Left ventricle myocardium inferior (tissue), 1 donor: Measurements from ENCODE around the gene CD244. TPM values are rescaled to one million over a fixed set of nuclear protein-coding genes. Genes with fewer than 3 reads are reported as not detected.

Source experiments
- DNase-seq: peaks from one replicate; pipeline ENCODE4 v3.0.0-alpha.2; 2020
- H3K27ac ChIP-seq: fragments of 200-600 bp; replicated peaks from 2 replicates; pipeline ENCODE4 v1.8.0; 2021
- H3K27me3 ChIP-seq: fragments of 200-600 bp; 2 replicates; pipeline ENCODE4 v1.8.0; 2021; ENCODE audit warnings: low read depth
- H3K36me3 ChIP-seq: fragments of 200-600 bp; 2 replicates; pipeline ENCODE4 v1.8.0; 2021
- H3K4me1 ChIP-seq: fragments of 200-600 bp; 2 replicates; pipeline ENCODE4 v1.8.0; 2021
- H3K4me3 ChIP-seq: fragments of 200-600 bp; 2 replicates; pipeline ENCODE4 v1.8.0; 2021; ENCODE audit warnings: mild to moderate bottlenecking, moderate library complexity
- H3K9me3 ChIP-seq: fragments of 200-600 bp; replicated peaks from 2 replicates; pipeline ENCODE4 v1.8.0; 2021
- CTCF ChIP-seq: fragments of 200-600 bp; IDR thresholded peaks from 2 replicates; pipeline ENCODE4 v1.8.0; 2021; ENCODE audit warnings: antibody characterized with exemption, mild to moderate bottlenecking, borderline replicate concordance
- intact Hi-C: fragments of 100-400 bp; cut with micrococcal nuclease; formaldehyde crosslinking; loops from one replicate; pipeline ENCODE4 v1.11.0; 2022
- total RNA-seq: library from RNA; stranded (reverse); fragmentation: NEBNext Ultra II Directional; extraction: Animal tissue kit (Norgen Biotek cat#: 25700); gene quantifications from one replicate; pipeline ENCODE4 v1.2.1, GENCODE V29; 2021
- donor health status: DM: no; HTN: yes; CAD: no; lungs with severe emphysema.

The CD244 gene
- total RNA-seq, 1 donor from 2014 or later = 0.14 TPM

GRCh38 chr1:160814856-160815255 lies 47.8 kb downstream of the CD244 start:
- intact Hi-C loops = no loop called here
- Histone ChIP-seq H3K27ac (no peak overlapping the region), H3K36me3 (no peaks in the 10 kb centered on the region), H3K4me3 (no peak overlapping the region), H3K4me1 (no peaks in the 10 kb centered on the region), H3K27me3 (peaks cover 58% of the 10 kb centered on the region), H3K9me3 (no peaks in the 10 kb centered on the region)
- TF ChIP-seq CTCF = no peak
- no peak for DNase-seq

- Histone ChIP-seq H3K9me3 (no peaks in the 10 kb centered on the region), H3K4me3 (no peak overlapping the region), H3K36me3 (no peaks in the 10 kb centered on the region), H3K4me1 (no peaks in the 10 kb centered on the region), H3K27me3 (peaks cover 62% of the 10 kb centered on the region), H3K27ac (no peak overlapping the region)
- intact Hi-C loops = no loop called here
- DNase-seq = no peak
- no peak for TF ChIP-seq CTCF
Measured at GRCh38 chr1:160814316-160814715, 48.4 kb downstream of the CD244 start.

DNA sequence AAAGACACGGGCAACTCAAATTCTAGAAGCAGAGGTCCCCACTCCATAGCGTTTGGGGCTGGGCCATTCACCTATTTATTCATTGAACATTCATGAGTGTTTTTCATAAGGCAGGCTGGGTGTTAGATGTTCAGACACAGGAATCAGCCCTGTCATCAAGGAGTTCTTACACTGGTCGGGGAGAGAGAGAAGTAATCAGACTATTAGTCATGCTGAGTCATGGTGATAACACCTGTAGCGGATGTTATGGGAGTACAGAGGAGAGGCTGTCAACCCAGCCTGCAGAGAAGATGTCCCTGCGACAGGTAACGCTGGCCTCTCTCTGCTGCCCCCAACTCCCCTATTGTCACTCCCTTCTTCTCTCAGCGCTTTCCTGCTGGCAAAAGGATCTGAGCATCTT lies 49.5 kb downstream of the CD244 start:
- Histone ChIP-seq H3K4me1 (no peaks in the 10 kb centered on the region), H3K27me3 (peaks cover 51% of the 10 kb centered on the region), H3K36me3 (no peaks in the 10 kb centered on the region), H3K27ac (no peak overlapping the region), H3K4me3 (no peak overlapping the region), H3K9me3 (peaks cover 6% of the 10 kb centered on the region)
- DNase-seq = no peak
- TF ChIP-seq CTCF = no peak
- intact Hi-C loops = no loop called here

DNA sequence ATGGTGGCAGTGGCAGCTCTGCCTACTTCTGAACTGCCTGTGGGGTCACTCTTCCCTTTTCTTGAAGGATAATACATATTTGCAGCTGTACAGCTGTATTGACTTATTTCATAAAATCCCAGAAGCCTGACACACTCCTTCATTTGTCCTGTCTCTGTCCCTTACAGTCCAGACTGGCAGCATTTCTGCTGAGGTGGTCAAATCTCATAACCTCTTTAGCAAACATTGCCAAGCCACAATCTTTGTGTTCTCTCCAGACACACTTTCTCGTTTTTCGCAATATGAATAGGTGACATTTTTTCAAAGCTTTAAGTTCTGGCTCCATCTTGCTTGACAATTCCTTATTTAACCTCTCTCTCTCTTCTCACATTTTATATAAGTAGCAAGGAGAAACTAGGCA lies 51.5 kb downstream of the CD244 start:
- intact Hi-C loops = no loop called here
- H3K9me3 ChIP-seq = peaks cover 27% of the 10 kb centered on the region

GRCh38 chr1:160810486-160810885 lies 52.2 kb downstream of the CD244 start:
- TF ChIP-seq CTCF = no peak
- H3K36me3 ChIP-seq = no peaks in the 10 kb centered on the region
- no peak overlapping the region for H3K27ac ChIP-seq
- H3K27me3 ChIP-seq = peaks cover 33% of the 10 kb centered on the region
- H3K9me3 ChIP-seq = peaks cover 32% of the 10 kb centered on the region
- no peak for DNase-seq
- intact Hi-C loops = no loop called here
- no peak overlapping the region for H3K4me3 ChIP-seq
- H3K4me1 ChIP-seq = no peaks in the 10 kb centered on the region

More for the DNA sequence above, 51.5 kb downstream of the CD244 start:
- H3K27ac ChIP-seq = no peak overlapping the region
- H3K4me1 ChIP-seq = no peaks in the 10 kb centered on the region
- H3K36me3 ChIP-seq = no peaks in the 10 kb centered on the region
- H3K27me3 ChIP-seq = peaks cover 33% of the 10 kb centered on the region
- no peak for DNase-seq
- no peak overlapping the region for H3K4me3 ChIP-seq
- no peak for TF ChIP-seq CTCF

DNA sequence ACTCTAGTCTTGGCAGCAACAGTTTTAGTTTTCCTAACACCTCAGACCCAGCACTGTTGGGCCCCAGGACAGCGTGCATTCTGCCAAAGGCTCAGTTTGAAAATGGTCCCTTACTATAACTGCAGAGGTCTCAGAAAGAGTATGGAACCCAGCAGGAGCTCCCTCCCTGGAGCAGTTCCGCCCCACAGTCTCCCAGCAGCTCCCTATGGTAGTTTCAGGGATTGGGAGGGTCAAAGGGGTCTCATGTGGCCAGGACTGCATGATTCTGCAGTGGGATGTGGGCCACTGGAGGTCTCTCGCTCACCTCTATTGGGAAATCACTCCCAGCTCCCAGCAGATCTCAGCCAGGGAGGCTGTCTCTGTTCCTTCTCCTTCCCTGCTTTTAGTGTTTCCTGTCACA lies 54.4 kb downstream of the CD244 start:
- Histone ChIP-seq H3K9me3 (peaks cover 36% of the 10 kb centered on the region), H3K27me3 (peaks cover 13% of the 10 kb centered on the region), H3K4me1 (no peaks in the 10 kb centered on the region), H3K27ac (no peak overlapping the region), H3K36me3 (no peaks in the 10 kb centered on the region), H3K4me3 (no peak overlapping the region)
- intact Hi-C loops = no loop called here
- TF ChIP-seq CTCF = no peak
- DNase-seq = no peak
